Ramos (cell line): ENCODE measurements around the gene MRPL36.

Experiments
- in situ Hi-C: fragments of 300-500 bp; cut with MboI; formaldehyde crosslinking; loops from one replicate; pipeline ENCODE4 v1.14.3; 2022; ENCODE audit warnings: low sequenced_read_pairs; ENCODE audit not compliant: unreplicated experiment

The MRPL36 gene

DNA sequence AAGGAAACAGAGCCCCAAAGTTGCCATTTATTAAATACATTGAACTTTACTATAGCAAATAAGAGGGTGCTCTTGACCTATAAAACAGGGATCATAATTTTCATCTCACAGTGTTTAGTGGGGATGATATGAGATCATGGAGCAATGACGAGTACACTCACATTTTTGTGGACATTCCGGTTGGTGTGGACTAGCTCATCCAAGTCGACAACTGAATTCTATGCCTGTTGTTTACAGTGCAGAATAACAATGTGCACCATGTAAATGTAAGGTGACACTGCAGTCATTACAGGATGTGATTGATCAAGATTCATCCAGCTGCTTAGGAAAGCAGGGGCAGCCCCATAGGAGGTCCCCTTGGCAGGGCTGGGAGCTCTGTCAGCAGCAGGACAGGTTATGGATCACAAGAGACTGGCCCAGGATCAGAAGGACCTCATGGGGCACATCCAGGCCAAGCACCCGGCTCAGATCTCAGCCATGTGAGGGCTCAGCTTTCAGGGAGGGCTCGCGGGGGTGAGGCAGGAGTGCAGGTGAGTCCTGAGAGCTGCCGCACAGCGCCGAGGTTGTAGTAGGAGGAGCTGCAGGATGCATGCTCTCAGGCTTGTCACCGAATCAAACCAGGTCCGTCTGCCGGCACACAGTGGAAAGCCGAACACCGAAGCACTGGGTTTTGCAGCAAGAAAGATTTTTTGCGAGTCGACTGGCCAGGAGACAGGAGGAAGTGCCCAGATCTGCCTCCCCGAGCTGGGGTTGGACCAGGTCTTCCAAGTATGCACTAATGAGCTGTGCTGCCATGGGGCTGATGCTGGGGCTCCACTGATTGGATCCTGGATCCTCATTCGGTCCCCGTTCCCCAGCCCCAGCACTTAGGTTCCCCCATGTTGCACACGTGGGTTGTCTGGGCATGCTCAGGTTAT, 28.2 kb downstream of the MRPL36 start:
- in situ Hi-C loops, result no loop called here

DNA sequence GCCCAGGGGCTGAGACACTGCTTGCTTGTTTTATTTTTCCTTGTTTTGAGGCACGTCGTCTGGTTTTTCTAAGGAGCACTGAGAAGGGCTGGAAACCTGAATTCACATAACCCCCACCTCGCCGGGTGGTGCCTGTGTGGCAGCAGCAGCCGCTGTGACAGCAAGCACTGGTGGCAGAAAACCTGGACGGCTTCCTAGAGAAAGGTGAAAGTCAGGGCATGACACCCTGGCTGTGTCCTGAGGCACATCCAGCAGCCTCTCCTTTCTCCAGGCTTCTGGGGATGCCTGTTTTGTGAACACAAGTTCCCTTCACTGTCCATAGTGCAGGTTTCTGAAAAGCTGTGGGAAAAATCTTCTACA, 29.2 kb downstream of the MRPL36 start:
- in situ Hi-C loops, result no loop called here

DNA sequence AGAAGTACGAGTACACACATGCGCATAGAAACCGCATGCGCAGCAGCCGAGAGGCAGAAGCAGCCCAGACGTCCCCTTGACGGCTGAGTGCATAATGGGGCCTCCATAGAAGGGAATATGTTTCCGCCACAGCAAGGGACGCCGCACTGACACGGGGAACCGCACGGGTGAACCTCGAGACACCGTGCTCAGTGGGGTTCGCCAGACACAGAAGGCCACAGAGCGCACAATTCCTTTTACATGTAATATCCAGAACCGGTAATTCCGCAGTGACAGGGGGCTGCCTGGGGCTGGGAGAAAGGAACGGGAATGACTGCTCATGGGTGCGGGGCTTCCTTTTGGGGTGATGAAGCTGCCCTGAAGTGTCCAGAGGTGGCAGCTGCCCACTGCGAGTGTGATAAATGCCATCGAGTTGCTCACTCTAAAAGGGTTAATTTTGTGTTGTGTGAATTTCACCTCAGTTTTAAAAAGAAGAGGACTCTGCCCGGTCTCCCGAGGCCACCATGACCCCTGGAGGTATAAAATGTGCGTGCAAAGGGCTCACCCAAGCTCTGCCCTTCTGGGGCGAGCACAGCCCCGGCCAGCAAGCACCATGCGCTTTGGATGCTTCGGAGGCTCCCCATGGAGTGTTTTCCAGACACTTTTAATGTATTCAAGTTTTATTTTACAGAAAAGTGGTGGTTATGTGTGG, 29.7 kb downstream of the MRPL36 start:
- in situ Hi-C loops, result no loop called here

DNA sequence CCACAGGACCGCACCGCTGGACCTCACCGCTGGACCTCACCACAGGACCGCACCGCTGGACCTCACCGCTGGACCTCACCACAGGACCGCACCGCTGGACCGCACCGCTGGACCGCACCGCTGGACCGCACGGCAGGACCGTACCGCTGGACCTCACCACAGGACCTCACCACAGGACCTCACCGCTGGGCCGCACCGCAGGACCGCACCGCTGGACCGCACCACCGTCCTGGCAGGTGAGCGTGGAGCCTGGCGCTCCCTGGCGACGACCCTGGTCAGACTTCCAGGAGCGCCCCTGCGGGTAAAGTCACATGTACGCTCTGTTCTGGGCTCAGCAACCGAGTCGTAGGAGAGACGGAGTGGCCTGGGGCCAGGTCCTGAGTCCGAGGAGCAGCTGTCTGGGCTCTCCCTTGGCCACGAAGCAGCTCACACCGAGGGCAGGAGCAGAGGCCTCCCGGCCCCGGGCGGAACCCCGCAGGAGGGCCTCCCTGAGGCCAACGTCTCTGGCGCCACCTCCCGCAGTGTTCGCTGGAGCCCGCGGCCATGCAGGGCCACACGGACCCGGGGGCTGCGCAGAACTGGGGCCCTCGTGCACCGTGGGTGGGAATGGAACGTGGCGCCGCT, 30.5 kb downstream of the MRPL36 start:
- in situ Hi-C loops, result no loop called here

DNA sequence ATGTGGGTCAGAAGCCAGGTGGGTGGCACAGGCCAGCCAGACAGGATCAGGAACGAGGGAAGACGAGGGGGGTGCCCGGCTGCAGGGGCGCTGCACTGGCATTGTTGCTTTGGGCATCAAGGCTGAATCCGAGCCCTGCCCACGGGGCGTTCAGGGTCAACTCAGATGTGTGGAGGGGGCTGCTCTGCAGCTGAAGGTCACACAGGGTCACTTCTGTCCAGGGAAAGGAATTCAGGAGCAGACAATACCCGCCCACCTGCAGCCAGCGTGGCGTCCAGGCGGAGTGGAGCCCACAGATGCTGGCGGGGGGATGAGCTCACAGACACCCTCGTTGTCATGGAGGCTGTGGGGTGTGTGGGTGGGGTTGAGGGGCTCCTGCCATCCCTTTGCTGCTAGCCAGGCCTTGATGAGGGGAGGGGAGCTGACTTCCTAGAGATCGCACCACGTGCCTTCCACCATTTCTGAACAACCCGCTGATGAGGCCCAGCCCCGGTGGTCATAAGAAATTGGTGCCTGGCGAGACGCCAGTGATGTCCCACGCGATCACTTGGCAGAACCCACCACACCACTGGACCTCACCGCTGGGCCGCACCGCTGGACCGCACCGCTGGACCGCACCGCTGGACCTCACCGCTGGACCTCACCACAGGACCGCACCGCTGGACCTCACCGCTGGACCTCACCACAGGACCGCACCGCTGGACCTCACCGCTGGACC, 31.2 kb downstream of the MRPL36 start:
- in situ Hi-C loops, result no loop called here

DNA sequence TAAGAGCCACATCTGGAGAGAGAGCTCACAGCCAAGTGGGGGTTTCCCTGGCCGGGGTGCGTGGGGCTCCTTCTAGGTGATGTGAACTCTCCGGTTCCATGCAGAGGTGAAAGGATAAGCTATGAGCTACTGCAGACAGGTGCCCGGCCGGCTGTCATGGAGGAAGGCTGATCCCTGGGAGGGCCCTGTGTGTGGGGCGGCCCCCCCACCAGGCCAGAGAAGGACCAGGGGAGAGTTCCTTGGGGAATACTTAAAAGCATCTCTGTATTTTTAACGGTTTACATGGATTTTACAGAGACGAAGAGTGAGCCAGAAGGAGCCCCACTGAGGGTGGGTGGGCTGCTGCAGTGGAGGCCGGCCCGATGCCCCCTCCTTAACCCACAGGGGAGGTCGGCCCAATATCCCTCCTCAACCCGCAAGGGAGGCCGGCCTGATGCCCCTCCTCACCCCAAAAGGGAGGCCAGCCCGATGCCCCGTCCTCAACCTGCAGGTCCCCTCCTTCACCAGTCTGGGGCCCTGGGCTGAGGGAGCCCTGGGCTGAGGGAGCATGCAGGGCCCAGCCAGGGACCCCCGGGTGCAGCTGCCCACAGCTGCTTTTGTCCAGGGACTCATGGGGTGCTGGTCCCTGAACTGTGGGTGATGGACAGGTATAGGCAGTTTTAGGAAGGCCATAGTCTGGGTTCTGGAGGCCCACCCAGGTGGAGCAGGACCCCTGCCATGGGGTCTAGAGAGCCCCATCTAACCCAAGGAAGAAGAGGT, 31.9 kb downstream of the MRPL36 start:
- in situ Hi-C loops, result no loop called here

DNA sequence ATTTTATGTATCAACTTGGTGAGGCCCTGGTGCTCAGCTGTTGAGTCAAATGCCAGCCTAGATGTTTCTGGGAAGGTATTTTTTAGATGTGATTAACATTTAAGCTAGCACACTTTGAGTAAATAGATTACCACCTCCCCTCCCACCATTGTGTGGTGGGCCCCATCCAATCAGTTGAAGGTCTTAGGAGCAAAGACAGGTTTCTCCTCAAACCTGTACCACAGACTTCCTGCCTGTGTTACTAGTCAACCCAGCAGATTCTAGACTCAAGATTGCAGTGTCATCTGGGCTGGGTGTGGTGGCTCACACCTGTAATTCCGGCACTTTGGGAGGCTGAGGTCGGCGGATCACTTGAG, 33.8 kb downstream of the MRPL36 start:
- in situ Hi-C loops, result no loop called here

DNA sequence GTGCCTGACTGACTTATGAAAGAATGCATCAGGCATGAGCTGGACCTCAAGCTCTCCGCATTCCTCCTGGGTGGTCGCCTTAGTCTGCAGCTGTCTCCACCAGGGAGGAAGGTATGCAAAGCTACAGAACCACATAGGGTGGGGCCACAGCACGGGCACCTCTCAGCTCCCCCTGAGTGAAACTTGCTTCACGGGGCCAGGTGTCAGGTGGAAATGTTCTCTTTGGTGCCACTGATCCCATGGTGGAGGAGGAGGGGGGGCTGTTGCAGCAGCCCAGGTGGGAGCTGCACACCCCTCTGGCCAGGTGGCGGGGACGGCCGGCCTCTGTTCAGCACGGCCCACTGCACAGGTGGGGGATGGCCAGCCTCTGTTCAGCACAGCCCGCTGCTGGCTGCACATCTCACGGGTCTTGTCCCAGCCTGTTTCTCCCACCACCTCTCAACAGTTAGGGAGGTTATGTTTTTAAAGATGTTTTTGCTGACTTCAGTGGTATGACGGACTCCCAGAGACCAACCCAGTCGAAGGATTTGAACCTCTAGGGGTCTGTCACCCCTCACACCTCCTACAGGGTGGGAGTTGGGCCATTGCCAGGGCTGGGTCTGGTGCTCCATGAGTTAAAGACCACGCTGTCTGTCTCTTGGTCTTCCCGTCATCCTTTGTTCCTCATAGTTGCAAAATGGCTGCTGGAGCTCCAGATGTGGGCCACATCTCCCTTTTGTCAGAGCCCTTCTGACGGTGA, 34.3 kb downstream of the MRPL36 start:
- in situ Hi-C loops, result no loop called here

DNA sequence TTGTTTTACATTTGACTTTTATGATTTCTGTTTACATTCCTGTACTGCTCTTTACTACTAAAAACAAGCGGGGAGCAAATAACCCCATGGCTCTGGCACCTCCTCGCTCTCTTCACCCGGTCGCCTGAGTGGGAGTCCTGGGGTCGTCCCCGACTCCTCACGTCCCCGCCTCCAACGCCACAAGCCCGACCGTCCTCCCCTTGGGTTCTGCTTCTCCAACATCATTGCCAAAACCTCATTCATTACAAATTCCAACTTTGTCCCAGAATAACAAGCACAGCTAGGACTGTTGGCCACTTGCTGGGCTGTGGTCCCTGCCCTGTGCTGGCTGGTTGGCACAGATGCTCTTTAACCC, 35.1 kb downstream of the MRPL36 start:
- in situ Hi-C loops, result no loop called here

DNA sequence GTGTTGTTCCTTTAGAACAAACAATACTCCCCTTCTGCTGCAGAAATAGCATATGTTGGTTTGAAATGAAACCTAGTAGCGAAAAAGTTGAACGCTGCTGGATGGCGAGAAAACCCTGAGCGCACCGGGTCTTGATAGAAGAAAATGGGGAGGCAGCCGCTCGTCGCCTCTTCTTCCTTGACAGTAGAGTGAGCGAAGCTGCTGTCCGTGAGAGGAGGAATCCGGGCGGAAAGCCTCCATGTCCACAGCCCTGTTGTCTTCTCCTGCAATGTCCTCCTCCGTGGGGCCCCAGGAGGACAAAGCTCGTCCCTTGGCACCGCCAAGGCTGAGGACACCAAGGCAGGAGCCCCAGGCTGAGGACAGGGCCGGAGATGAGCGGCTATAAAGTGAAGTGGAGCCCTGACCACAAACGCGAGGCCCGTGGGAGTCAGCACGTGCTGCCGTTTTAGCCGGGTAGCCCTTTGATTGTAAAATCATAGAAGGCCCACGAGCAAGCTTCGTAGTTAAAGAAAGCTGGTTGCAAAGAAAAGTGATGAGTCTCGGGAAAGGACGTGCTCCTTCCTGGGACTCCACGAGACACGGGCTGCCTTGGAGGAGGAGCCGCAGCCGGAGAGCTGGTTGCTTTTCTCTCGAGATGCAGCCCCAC, 35.6 kb downstream of the MRPL36 start:
- in situ Hi-C loops, result no loop called here

DNA sequence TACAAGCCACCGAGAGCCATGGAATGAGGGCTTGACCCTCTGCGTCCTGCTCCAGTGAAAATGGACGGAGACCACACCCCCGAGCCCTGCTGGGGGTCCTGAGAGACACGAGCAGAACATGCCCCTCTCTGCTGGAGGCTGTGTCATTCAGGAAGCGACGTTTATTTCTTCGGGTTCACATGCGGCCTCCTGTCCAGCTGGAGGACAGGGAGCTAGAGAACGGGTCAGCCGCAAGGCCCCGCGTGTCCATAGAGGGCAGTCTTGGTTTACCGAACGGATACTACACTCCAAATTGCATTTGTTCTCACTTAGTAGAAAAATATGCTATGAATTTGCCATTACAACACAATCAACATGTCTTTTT, 36.1 kb downstream of the MRPL36 start:
- in situ Hi-C loops, result no loop called here

DNA sequence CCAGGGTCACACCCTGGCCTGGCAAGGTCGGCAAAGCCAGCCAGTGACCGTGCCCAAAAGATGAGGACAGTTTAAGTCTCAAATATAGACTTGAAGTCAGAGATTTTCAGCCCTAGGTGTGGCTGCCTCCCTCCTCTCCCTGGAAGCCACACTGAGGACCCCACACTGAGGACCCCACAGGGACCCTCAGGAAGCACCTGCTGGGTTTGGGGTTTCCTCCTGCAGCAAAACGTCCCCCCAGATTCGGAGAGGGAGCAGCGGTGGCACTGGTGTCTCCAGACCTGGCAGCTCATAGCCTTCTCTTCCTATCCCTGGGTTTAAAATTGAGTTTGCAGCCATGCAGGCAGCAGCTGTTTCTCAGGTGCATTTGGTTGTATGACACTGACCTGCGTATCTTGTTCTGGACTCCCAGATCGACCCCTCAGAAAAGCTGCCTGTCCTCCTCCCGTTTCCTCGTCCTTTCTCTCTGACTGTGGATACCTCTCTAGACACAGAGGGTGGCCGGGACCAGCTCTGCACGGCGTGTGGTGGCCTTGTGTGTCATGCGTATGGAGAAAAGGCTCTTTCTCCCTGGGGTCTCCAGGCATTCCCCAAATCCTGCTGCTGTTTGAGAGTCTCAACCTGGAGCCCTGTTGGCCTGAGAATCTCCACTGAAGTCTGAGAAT, 36.6 kb downstream of the MRPL36 start:
- in situ Hi-C loops, result no loop called here

DNA sequence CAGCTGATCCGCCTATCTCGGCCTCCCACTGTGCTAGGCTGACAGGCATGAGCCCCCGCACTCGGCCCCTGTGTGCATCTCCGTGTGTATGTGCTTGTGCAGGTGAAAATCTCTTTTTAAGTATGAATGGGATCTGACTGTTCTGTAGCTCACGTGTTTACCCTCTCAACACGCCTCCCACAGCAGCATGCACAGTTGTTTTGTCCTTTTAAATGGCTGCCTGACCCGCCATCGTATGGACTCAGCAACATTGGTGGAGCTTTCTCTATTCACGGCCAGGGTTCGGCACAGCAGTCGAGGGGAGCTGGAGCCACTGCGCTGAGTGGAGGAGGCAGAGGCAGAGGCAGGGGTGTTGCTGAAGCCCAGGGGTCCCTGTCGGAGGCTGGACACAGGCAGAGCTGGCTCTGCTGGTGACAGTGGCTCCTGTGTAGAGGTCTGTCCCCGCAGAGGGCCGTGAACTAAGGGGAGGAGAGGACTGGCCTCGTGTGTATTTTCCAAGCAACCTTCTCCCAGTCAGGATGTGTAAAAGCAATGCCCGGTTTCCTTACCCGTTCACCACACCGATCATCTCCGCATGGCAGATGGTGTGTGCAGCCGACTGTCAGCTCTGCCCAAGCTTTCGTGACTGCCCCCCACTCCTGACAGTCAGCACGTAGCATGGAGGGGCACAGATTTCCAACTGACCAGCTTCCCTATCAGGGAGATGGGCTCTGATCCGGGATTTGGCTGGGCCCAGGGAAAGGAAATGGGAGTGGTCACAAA, 37.3 kb downstream of the MRPL36 start:
- in situ Hi-C loops, result no loop called here

DNA sequence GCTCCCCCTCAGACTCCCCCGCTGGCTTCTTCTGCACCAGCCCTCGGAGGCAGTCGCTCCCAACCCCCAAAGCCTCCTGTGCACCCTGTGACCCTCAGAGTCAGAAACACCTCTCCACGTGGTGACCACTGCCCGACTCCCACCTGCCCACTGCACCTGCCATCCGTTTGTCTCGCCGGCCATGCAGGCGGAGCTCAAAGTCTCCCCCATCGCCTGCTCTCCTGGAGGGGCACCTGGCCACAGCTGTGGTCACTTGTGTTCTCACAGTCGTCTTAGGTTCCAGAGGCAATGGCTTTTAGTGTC, 38.2 kb downstream of the MRPL36 start:
- in situ Hi-C loops, result no loop called here

DNA sequence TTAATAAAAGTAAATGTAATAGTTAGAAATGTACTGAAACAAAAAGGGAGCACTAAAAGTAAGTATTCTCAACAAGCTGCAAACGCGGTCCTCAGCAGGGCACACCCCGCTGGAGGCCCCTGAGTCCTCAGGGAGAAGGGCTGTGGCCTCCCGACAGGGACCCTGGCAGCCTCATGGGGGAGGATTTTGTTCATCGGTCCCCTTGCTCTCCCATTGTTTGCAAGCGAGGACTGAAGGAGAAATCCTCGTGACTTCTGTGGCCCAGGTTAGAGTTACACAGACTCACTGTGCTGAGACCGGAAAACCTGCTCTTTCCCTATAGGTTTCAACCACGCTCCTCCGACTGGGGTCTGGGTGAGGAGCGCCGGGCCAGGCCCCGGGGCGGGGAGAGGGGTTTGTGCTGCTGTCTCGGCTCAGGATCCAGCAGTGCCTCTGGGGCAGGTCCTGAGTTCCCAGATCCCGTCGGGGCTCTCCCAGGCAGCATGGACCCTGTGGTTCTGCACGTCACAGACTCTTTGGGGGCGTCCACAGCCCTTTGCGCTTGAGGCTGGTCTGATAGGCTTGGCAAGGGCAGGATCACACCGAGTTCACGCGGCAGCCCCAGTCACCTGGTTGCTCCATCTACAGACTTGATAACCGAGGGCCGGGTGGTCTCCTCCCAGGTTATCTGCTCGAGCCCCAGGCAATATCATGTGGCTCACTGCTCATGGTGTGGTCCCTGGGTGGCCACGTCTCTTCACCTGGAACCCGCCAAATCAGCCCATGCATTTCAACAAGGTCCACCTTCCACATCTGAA, 38.8 kb downstream of the MRPL36 start:
- in situ Hi-C loops, result no loop called here

DNA sequence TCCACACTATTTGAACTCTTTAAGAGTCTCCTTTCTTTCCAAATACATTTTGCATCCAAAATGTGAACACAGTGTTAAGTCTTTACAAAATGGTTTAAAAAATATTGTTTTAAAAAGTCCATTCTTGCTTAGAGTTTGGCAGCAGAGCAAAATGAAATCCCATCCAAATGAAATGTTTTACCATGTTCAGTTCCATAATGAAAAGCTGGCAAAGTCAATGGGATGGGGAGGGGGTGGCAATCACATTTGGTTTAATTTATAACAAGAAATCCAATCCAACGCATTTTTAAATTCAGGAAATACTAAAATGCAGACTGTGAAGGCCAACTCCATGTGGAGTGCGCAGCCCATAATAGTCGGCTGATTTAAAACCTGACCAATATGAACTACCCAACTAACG, 39.4 kb downstream of the MRPL36 start:
- in situ Hi-C loops, result no loop called here

DNA sequence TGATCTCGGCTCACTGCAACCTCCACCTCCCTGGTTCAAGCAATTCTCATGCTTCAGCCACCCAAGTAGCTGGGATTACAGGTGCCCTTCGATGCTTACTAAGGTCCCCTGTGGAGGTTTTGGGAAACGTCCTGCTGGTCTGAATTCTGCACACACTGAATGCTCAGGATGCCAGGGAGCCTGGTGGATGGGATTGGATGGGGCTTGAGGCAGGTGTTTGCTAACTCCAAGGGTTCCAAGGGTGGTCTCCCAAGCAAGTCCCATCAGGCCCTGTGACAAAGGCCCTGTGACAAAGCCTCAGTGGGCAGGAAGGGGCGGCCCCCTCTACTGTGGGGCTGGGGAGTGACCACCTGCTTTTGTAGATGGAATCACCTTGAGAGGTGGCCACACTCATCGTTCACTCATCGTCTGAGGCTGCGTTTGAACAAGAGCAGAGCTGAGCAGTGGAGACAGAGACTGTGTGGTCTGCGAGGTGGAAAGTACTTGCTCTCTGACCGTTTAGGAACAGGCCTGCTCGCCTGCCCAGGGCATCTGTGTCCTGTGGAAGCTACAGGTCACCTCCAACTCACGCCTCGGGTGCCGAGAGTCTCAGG, 40.2 kb downstream of the MRPL36 start:
- in situ Hi-C loops, result no loop called here
